Neuronal stem cell (in vitro differentiated cells): Measurements from ENCODE around the gene SORBS1.

ENCODE experiments used
- DNase-seq: peaks from one replicate; pipeline ENCODE4 v3.0.0-alpha.2; 2013; ENCODE audit warnings: low spot score
- H2AFZ ChIP-seq: one replicate; pipeline ENCODE4 v1.6.1; 2013; ENCODE audit warnings: mild to moderate bottlenecking, low read length, inconsistent platforms
- H2AK5ac ChIP-seq: 2 replicates; pipeline ENCODE4 v1.6.1; 2013; ENCODE audit warnings: low read depth, mild to moderate bottlenecking, inconsistent platforms, low read length, moderate library complexity, mixed read lengths
- H2BK120ac ChIP-seq: 2 replicates; pipeline ENCODE4 v1.6.1; 2013; ENCODE audit warnings: low read depth, mild to moderate bottlenecking, inconsistent platforms, low read length, moderate library complexity, mixed read lengths
- H2BK12ac ChIP-seq: one replicate; pipeline ENCODE4 v1.6.1; 2013; ENCODE audit warnings: low read length, inconsistent platforms
- H2BK15ac ChIP-seq: 2 replicates; pipeline ENCODE4 v1.6.1; 2013; ENCODE audit warnings: mild to moderate bottlenecking, low read length, inconsistent platforms, mixed read lengths
- H2BK5ac ChIP-seq: one replicate; pipeline ENCODE4 v1.6.1; 2013; ENCODE audit warnings: inconsistent platforms, mild to moderate bottlenecking, low read length, moderate library complexity
- H3K14ac ChIP-seq: one replicate; pipeline ENCODE4 v1.6.1; 2013; ENCODE audit warnings: low read length, inconsistent platforms
- H3K18ac ChIP-seq: 2 replicates; pipeline ENCODE4 v1.6.1; 2013; ENCODE audit warnings: low read length, inconsistent platforms
- H3K23ac ChIP-seq: 2 replicates; pipeline ENCODE4 v1.6.1; 2013; ENCODE audit warnings: low read depth, mild to moderate bottlenecking, mixed read lengths, low read length, inconsistent platforms; ENCODE audit not compliant: poor library complexity
- H3K27ac ChIP-seq: replicated peaks from 3 replicates; pipeline ENCODE4 v1.5.1; 2013; ENCODE audit warnings: low read length, inconsistent platforms
- H3K27me3 ChIP-seq, 3 experiments: 2 replicates each; pipeline ENCODE4 v1.6.1; 2013; ENCODE audit warnings: low read length in 3 of 3, mild to moderate bottlenecking in 2 of 3, inconsistent platforms in 1 of 3, low read depth in 1 of 3, mixed read lengths in 1 of 3, moderate library complexity in 1 of 3; ENCODE audit not compliant: control insufficient read depth in 3 of 3, insufficient read depth in 3 of 3
- H3K36me3 ChIP-seq, 2 donors: replicated peaks in 1 of 2; 2 replicates each; pipeline ENCODE4 v1.6.1; 2013; ENCODE audit warnings: low read length in 2 of 2; ENCODE audit not compliant: control insufficient read depth in 2 of 2, insufficient read depth in 2 of 2
- H3K4ac ChIP-seq: 2 replicates; pipeline ENCODE4 v1.6.1; 2013; ENCODE audit warnings: inconsistent platforms, mild to moderate bottlenecking, low read length, moderate library complexity
- H3K4me1 ChIP-seq, 2 donors: 1 replicate in 1 of 2; 2 replicates in 1 of 2; pipeline ENCODE4 v1.6.1; 2013; ENCODE audit warnings: low read length in 2 of 2, low read depth in 1 of 2; ENCODE audit not compliant: control insufficient read depth in 2 of 2, insufficient read depth in 1 of 2
- H3K4me2 ChIP-seq: one replicate; pipeline ENCODE4 v1.6.1; 2013; ENCODE audit warnings: mild to moderate bottlenecking, low read length, inconsistent platforms; ENCODE audit not compliant: insufficient read depth, poor library complexity, severe bottlenecking
- H3K4me3 ChIP-seq, 2 donors: 2 replicates each; pipeline ENCODE4 v1.5.1; 2013; ENCODE audit warnings: low read length in 2 of 2, mild to moderate bottlenecking in 2 of 2, inconsistent platforms in 1 of 2, moderate library complexity in 1 of 2
- H3K79me1 ChIP-seq: one replicate; pipeline ENCODE4 v1.6.1; 2013; ENCODE audit warnings: low read depth, mild to moderate bottlenecking, inconsistent platforms, low read length, moderate library complexity
- H3K9ac ChIP-seq: one replicate; pipeline ENCODE4 v1.6.1; 2013; ENCODE audit warnings: mild to moderate bottlenecking, low read depth, low read length, inconsistent platforms; ENCODE audit not compliant: poor library complexity
- H3K9me3 ChIP-seq, 2 donors: replicated peaks in 1 of 2; 2 replicates each; pipeline versions ENCODE3 to v1.6.1; 2013; ENCODE audit warnings: low read length in 2 of 2, mild to moderate bottlenecking in 2 of 2, inconsistent platforms in 1 of 2, low read depth in 1 of 2, mixed read lengths in 1 of 2, moderate library complexity in 1 of 2; ENCODE audit not compliant: control insufficient read depth in 2 of 2, insufficient read depth in 1 of 2
- H4K8ac ChIP-seq: one replicate; pipeline ENCODE4 v1.6.1; 2013; ENCODE audit warnings: low read depth, mild to moderate bottlenecking, inconsistent platforms, low read length, moderate library complexity
- H4K91ac ChIP-seq: one replicate; pipeline ENCODE4 v1.6.1; 2013; ENCODE audit warnings: low read length, low read depth, mild to moderate bottlenecking, inconsistent platforms; ENCODE audit not compliant: poor library complexity
- WGBS, 2 donors: extraction: QIAGEN DNeasy Blood & Tissue Kit; methylation state at CpG; one replicate each; pipeline ENCODE4 v1.1.7; 2013; ENCODE audit warnings: missing lambda C conversion rate in 2 of 2, mixed read lengths in 1 of 2; ENCODE audit not compliant: insufficient read length in 2 of 2, insufficient replicate concordance in 1 of 2; ENCODE audit errors: extremely low coverage in 2 of 2; 5-methylcytosine and 5-hydroxymethylcytosine counted together

Gene SORBS1

DNA sequence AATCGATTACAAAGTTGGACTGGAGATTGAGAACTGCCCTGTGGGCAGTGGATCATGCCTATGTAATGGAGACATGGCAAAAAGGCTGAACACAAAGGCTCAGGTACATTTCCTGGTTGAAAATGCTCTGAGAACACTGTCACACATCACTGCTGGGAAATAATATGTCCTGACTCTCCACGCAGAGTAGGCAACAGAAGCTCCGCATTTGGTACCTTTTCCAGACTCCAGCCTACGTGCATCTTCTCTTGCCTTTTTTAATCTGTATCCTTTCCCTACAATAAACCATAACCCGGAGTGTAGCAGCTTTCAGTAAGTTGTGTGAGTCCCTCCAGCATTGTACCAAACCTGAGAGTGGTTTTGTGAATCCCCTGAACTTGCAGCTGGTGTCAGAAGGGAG is 134.7 kb downstream of the SORBS1 start:
- Histone ChIP-seq H2BK15ac (no peak overlapping the region), H2BK12ac (no peak overlapping the region), H3K4me3 (no peak overlapping the region), H2BK120ac (no peak overlapping the region), H3K4me2 (no peak overlapping the region), H3K27me3 (no peaks in the 10 kb centered on the region), H4K91ac (no peak overlapping the region), H3K36me3 (no peaks in the 10 kb centered on the region), H3K23ac (no peak overlapping the region), H4K8ac (no peak overlapping the region), H2AK5ac (no peak overlapping the region), H3K9ac (no peak overlapping the region), H3K4me1 (no peaks in the 10 kb centered on the region), H3K18ac (no peak overlapping the region), H3K14ac (no peak overlapping the region), H2BK5ac (no peak overlapping the region), H3K79me1 (no peaks in the 10 kb centered on the region), H2AFZ (no peak overlapping the region), H3K9me3 (no peaks in the 10 kb centered on the region), H3K4ac (no peak overlapping the region), H3K27ac (no peak overlapping the region)
- no CpG with 5 or more reads among the region's 5 CpGs for WGBS, 2 donors
- DNase-seq = no peak

DNA sequence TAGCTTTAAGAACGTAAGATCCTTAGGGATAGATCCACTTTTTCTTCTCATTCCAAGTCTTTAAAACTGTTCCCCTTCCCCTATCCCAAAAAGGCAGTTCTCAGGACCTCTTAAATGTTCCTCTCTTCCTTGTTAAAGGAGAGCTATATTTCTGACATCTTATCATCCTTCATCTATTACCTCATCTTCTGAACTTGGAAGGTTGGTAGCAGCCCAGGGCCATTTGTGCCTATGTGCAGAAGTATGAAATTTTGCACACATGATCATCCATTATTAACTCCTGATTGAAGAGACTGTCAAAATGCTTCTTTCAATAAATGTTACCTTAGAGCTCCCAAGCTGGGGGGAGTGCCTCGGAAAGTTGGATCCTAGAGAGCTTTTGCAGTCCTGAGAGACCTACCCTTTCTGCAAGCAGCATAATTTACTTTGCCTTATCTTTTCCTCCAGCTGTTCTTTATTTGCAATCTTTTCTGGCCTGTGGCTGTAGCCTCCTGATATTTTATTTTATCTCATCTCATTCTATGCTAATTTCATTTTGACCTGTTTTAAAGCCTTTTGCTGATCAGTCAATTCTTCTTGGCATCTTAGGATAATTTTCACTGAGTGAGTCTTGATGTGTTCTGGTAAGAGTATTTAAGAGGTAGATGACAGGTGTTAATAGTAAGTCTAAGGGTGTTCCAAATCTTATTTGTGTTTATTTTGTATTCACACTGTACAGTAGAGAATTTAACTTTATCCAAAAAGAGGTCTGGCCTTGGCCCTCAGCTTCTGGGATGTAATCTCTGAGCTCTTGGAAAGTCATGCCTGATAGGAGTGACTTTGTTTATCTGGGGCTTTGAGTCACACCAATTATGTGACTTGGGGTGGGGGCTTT is 135.3 kb downstream of the SORBS1 start:
- no CpG with 5 or more reads among the region's 2 CpGs for WGBS, 2 donors
- no peak overlapping the region for H2BK5ac ChIP-seq
- no peak overlapping the region for H3K4me2 ChIP-seq

DNA sequence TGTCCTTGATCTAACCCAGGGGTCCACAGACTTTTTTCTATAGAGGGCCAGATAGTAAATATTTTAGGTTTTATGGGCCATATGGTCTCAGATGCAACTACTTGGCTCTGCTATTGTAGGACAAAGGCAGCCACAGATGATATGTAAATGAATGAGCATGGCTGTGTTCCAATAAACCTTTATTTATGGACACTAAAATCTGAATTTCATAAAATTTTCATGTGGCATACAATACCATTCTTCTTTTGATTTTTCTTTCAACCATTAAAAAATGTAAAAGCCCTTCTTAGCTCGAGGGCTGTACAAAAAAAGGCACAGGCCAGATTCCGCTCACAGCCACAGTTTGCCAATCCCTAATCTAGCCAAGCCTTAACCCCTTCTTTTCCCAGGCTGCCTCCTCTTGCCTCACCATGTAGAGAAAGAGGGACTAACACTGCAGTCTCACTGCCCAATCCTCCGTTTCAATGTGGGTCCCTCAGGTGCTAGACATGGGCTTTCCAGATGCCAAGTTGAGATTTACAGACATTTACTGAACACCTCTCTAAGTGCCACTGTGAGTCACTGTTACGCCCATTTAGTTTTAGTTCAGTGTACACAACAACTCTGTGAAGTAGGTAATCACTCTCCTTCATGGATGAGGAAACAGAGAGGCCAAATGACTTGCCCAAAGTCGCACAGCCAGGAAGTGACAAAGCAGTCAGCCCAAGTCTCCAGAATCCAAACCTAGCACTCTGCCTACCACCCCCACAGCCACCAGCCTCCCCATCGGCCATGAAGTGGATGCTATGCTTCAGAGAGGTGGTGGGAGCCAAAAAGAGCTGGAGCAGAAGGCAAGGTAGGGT is 137.8 kb downstream of the SORBS1 start:
- Histone ChIP-seq H3K27me3 (no peaks in the 10 kb centered on the region), H3K27ac (no peak overlapping the region), H3K4me1 (no peaks in the 10 kb centered on the region), H3K23ac (no peak overlapping the region), H3K9ac (no peak overlapping the region), H2BK15ac (no peak overlapping the region), H4K91ac (no peak overlapping the region), H3K4ac (no peak overlapping the region), H2AFZ (no peak overlapping the region), H3K18ac (no peak overlapping the region), H2BK5ac (no peak overlapping the region), H4K8ac (no peak overlapping the region), H3K4me3 (no peak overlapping the region), H2BK12ac (no peak overlapping the region), H3K4me2 (no peak overlapping the region), H3K36me3 (no peaks in the 10 kb centered on the region), H3K79me1 (no peaks in the 10 kb centered on the region), H2AK5ac (no peak overlapping the region), H2BK120ac (no peak overlapping the region), H3K9me3 (no peaks in the 10 kb centered on the region), H3K14ac (no peak overlapping the region)
- no CpG with 5 or more reads among the region's 6 CpGs for WGBS, 2 donors
- DNase-seq = no peak

More for the DNA sequence above, 135.3 kb downstream of the SORBS1 start:
- Histone ChIP-seq H3K4me3 (no peak overlapping the region), H2BK15ac (no peak overlapping the region), H3K14ac (no peak overlapping the region), H3K18ac (no peak overlapping the region), H3K9ac (no peak overlapping the region), H4K8ac (no peak overlapping the region), H2BK12ac (no peak overlapping the region), H3K36me3 (no peaks in the 10 kb centered on the region), H2AFZ (no peak overlapping the region), H3K27ac (no peak overlapping the region), H3K79me1 (no peaks in the 10 kb centered on the region), H3K27me3 (no peaks in the 10 kb centered on the region), H2AK5ac (no peak overlapping the region), H3K4ac (no peak overlapping the region), H2BK120ac (no peak overlapping the region), H4K91ac (no peak overlapping the region), H3K4me1 (no peaks in the 10 kb centered on the region), H3K23ac (no peak overlapping the region), H3K9me3 (no peaks in the 10 kb centered on the region)
- no peak for DNase-seq

DNA sequence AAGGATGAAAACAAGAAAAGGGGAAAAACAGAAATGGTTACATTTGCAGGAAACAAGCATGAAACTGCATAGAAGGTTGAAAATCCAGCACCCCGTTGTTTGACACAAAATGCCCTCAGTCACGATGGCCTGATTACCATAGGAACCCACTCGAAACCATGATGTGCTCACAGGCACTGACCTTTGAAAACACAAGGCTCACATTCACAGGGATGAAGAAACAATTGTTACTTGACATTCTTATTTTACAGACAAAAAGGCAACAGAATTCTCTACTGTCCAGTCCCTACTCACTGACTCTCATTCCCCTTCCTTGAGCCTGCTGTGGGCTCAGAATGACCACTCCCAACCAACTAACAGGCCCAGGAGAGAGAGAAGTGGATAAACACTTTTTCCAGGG is 138.9 kb downstream of the SORBS1 start:
- no peak overlapping the region for H2BK120ac ChIP-seq
- WGBS, 2 donors = no CpG with 5 or more reads among the region's 3 CpGs
- no peak overlapping the region for H2BK5ac ChIP-seq
- no peaks in the 10 kb centered on the region for H3K27me3 ChIP-seq
- H4K91ac ChIP-seq = no peak overlapping the region
- no peaks in the 10 kb centered on the region for H3K79me1 ChIP-seq
- H3K23ac ChIP-seq = no peak overlapping the region
- H3K4me3 ChIP-seq = no peak overlapping the region
- H3K4me1 ChIP-seq = no peaks in the 10 kb centered on the region
- no peak for DNase-seq
- no peak overlapping the region for H3K18ac ChIP-seq
- H3K27ac ChIP-seq = no peak overlapping the region
- no peak overlapping the region for H2AK5ac ChIP-seq
- no peak overlapping the region for H3K4ac ChIP-seq
- H3K36me3 ChIP-seq = no peaks in the 10 kb centered on the region
- H3K14ac ChIP-seq = no peak overlapping the region
- H4K8ac ChIP-seq = no peak overlapping the region
- H2BK12ac ChIP-seq = no peak overlapping the region
- H3K4me2 ChIP-seq = no peak overlapping the region
- H2BK15ac ChIP-seq = no peak overlapping the region
- no peaks in the 10 kb centered on the region for H3K9me3 ChIP-seq
- no peak overlapping the region for H2AFZ ChIP-seq
- no peak overlapping the region for H3K9ac ChIP-seq
